ENCODE data around the gene LGALS13.
"Not testable (repeated sequence)": the region's sequence is repeated elsewhere in the genome, so short reads cannot be mapped to it uniquely, and the experiment has no call there.

The LGALS13 gene

GRCh38 chr19:39592381-39592780 lies 9.9 kb upstream of the LGALS13 start:
- Mint-ChIP-seq H3K4me3 (no peak overlapping the region), H3K36me3 (no peaks in the 10 kb centered on the region), H3K4me1 (no peaks in the 10 kb centered on the region), H3K27ac (no peak overlapping the region), H3K27me3 (no peaks in the 10 kb centered on the region), H3K9me3 (peaks cover 2% of the 10 kb centered on the region)
- CTCF ChIA-PET = no interaction called here
- no peak for DNase-seq

- Mint-ChIP-seq H3K9me3 (peaks cover 1% of the 10 kb centered on the region), H3K27me3 (no peaks in the 10 kb centered on the region), H3K36me3 (no peaks in the 10 kb centered on the region), H3K4me1 (no peaks in the 10 kb centered on the region), H3K4me3 (no peak overlapping the region), H3K27ac (no peak overlapping the region)
- CTCF ChIA-PET = no interaction called here
- no peak for DNase-seq
These were observed 6.4 kb upstream of the LGALS13 start for GRCh38 chr19:39595950-39596349.

- H3K4me3 Mint-ChIP-seq = no peak overlapping the region
- H3K27me3 Mint-ChIP-seq = no peaks in the 10 kb centered on the region
- H3K4me1 Mint-ChIP-seq = no peaks in the 10 kb centered on the region
- H3K36me3 Mint-ChIP-seq = no peaks in the 10 kb centered on the region
- no peak for DNase-seq
- H3K9me3 Mint-ChIP-seq = no peaks in the 10 kb centered on the region
- no peak overlapping the region for H3K27ac Mint-ChIP-seq
- CTCF ChIA-PET = interaction anchor here (1.2 kb wide), 1 partner anchor 8 kb away, joined by 3 read pairs; no protein-coding TSS in a partner anchor
These were observed 5.4 kb upstream of the LGALS13 start for GRCh38 chr19:39596911-39597310.

- no peaks in the 10 kb centered on the region for H3K27me3 Mint-ChIP-seq
- no peaks in the 10 kb centered on the region for H3K4me1 Mint-ChIP-seq
- no peaks in the 10 kb centered on the region for H3K36me3 Mint-ChIP-seq
- DNase-seq = peak; percentile 66
- no peak overlapping the region for H3K4me3 Mint-ChIP-seq
- CTCF ChIA-PET = no interaction called here
- H3K27ac Mint-ChIP-seq = no peak overlapping the region
- no peaks in the 10 kb centered on the region for H3K9me3 Mint-ChIP-seq
These were observed 3.2 kb upstream of the LGALS13 start for GRCh38 chr19:39599116-39599515.

- H3K27me3 Mint-ChIP-seq = peaks cover 5% of the 10 kb centered on the region
- no peak overlapping the region for H3K27ac Mint-ChIP-seq
- CTCF ChIA-PET = no interaction called here
- no peaks in the 10 kb centered on the region for H3K4me1 Mint-ChIP-seq
- no peaks in the 10 kb centered on the region for H3K9me3 Mint-ChIP-seq
- no peak overlapping the region for H3K4me3 Mint-ChIP-seq
- DNase-seq = no peak
- H3K36me3 Mint-ChIP-seq = no peaks in the 10 kb centered on the region
These were observed 1.5 kb downstream of the LGALS13 start for GRCh38 chr19:39603825-39604224.

GRCh38 chr19:39607021-39607420 lies 4.7 kb downstream of the LGALS13 start:
- no peaks in the 10 kb centered on the region for H3K36me3 Mint-ChIP-seq
- H3K9me3 Mint-ChIP-seq = no peaks in the 10 kb centered on the region
- H3K4me3 Mint-ChIP-seq = no peak overlapping the region
- DNase-seq = no peak
- no peaks in the 10 kb centered on the region for H3K4me1 Mint-ChIP-seq
- no peak overlapping the region for H3K27ac Mint-ChIP-seq
- H3K27me3 Mint-ChIP-seq = peaks cover 5% of the 10 kb centered on the region
- CTCF ChIA-PET = no interaction called here

- Mint-ChIP-seq H3K4me3 (no peak overlapping the region), H3K27ac (no peak overlapping the region), H3K27me3 (peaks cover 5% of the 10 kb centered on the region), H3K4me1 (no peaks in the 10 kb centered on the region), H3K9me3 (peaks cover 2% of the 10 kb centered on the region), H3K36me3 (no peaks in the 10 kb centered on the region)
- DNase-seq = no peak
- CTCF ChIA-PET = no interaction called here
These were observed 5.2 kb downstream of the LGALS13 start for GRCh38 chr19:39607561-39607960.

GRCh38 chr19:39613597-39613996 lies 11.3 kb downstream of the LGALS13 start:
- Mint-ChIP-seq H3K36me3 (no peaks in the 10 kb centered on the region), H3K27ac (no peak overlapping the region), H3K9me3 (peaks cover 10% of the 10 kb centered on the region), H3K27me3 (peaks cover 6% of the 10 kb centered on the region), H3K4me3 (no peak overlapping the region), H3K4me1 (peaks cover 1% of the 10 kb centered on the region)
- CTCF ChIA-PET = no interaction called here
- DNase-seq = no peak

- H3K27me3 Mint-ChIP-seq = peaks cover 23% of the 10 kb centered on the region
- no peak overlapping the region for H3K27ac Mint-ChIP-seq
- H3K4me1 Mint-ChIP-seq = peaks cover 2% of the 10 kb centered on the region
- CTCF ChIA-PET = no interaction called here
- no peaks in the 10 kb centered on the region for H3K36me3 Mint-ChIP-seq
- peaks cover 8% of the 10 kb centered on the region for H3K9me3 Mint-ChIP-seq
- DNase-seq = no peak
- H3K4me3 Mint-ChIP-seq = no peak overlapping the region
These were observed 15.4 kb downstream of the LGALS13 start for GRCh38 chr19:39617745-39618144.

- no peaks in the 10 kb centered on the region for H3K4me1 Mint-ChIP-seq
- peaks cover 28% of the 10 kb centered on the region for H3K27me3 Mint-ChIP-seq
- no peaks in the 10 kb centered on the region for H3K36me3 Mint-ChIP-seq
- H3K9me3 Mint-ChIP-seq = no peaks in the 10 kb centered on the region
- no peak overlapping the region for H3K4me3 Mint-ChIP-seq
- DNase-seq = no peak
- H3K27ac Mint-ChIP-seq = no peak overlapping the region
- CTCF ChIA-PET = no interaction called here
These were observed 21.6 kb downstream of the LGALS13 start for GRCh38 chr19:39623946-39624345.

GRCh38 chr19:39627631-39628030 lies 25.3 kb downstream of the LGALS13 start:
- DNase-seq, H3K9me3 Mint-ChIP-seq, H3K36me3 Mint-ChIP-seq, H3K4me3 Mint-ChIP-seq, H3K4me1 Mint-ChIP-seq, H3K27ac Mint-ChIP-seq: not testable (repeated sequence)
- CTCF ChIA-PET = interaction anchor here (0.6 to 1.7 kb wide), 6 partner anchors 75 to 187 kb away, joined by 3 to 6 read pairs (median 3); no protein-coding TSS in a partner anchor
- H3K27me3 Mint-ChIP-seq = peaks cover 23% of the 10 kb centered on the region

GRCh38 chr19:39631178-39631577 lies 28.9 kb downstream of the LGALS13 start:
- H3K9me3 Mint-ChIP-seq = no peaks in the 10 kb centered on the region
- H3K4me1 Mint-ChIP-seq = no peaks in the 10 kb centered on the region
- H3K4me3 Mint-ChIP-seq = no peak overlapping the region
- no peak for DNase-seq
- no peak overlapping the region for H3K27ac Mint-ChIP-seq
- H3K27me3 Mint-ChIP-seq = peaks cover 14% of the 10 kb centered on the region
- CTCF ChIA-PET = interaction anchor here (0.5 kb wide), 1 partner anchor 103 kb away, joined by 4 read pairs; no protein-coding TSS in a partner anchor
- no peaks in the 10 kb centered on the region for H3K36me3 Mint-ChIP-seq

- CTCF ChIA-PET = no interaction called here
- H3K27me3 Mint-ChIP-seq = peaks cover 11% of the 10 kb centered on the region
- no peaks in the 10 kb centered on the region for H3K4me1 Mint-ChIP-seq
- no peak for DNase-seq
- no peaks in the 10 kb centered on the region for H3K36me3 Mint-ChIP-seq
- H3K27ac Mint-ChIP-seq = no peak overlapping the region
- no peak overlapping the region for H3K4me3 Mint-ChIP-seq
- no peaks in the 10 kb centered on the region for H3K9me3 Mint-ChIP-seq
These were observed 29.3 kb downstream of the LGALS13 start for GRCh38 chr19:39631626-39632025.

- no peaks in the 10 kb centered on the region for H3K4me1 Mint-ChIP-seq
- H3K27ac Mint-ChIP-seq = no peak overlapping the region
- H3K27me3 Mint-ChIP-seq = peaks cover 29% of the 10 kb centered on the region
- CTCF ChIA-PET = no interaction called here
- no peaks in the 10 kb centered on the region for H3K9me3 Mint-ChIP-seq
- H3K36me3 Mint-ChIP-seq = no peaks in the 10 kb centered on the region
- H3K4me3 Mint-ChIP-seq = no peak overlapping the region
- no peak for DNase-seq
These were observed 35.6 kb downstream of the LGALS13 start for GRCh38 chr19:39637891-39638290.

- H3K9me3 Mint-ChIP-seq = no peaks in the 10 kb centered on the region
- H3K4me1 Mint-ChIP-seq = no peaks in the 10 kb centered on the region
- no peak for DNase-seq
- peaks cover 29% of the 10 kb centered on the region for H3K27me3 Mint-ChIP-seq
- no peak overlapping the region for H3K4me3 Mint-ChIP-seq
- CTCF ChIA-PET = no interaction called here
- no peaks in the 10 kb centered on the region for H3K36me3 Mint-ChIP-seq
- no peak overlapping the region for H3K27ac Mint-ChIP-seq
These were observed 39.4 kb downstream of the LGALS13 start for GRCh38 chr19:39641773-39642172.

- Mint-ChIP-seq H3K4me1 (no peaks in the 10 kb centered on the region), H3K36me3 (no peaks in the 10 kb centered on the region), H3K27me3 (peaks cover 15% of the 10 kb centered on the region), H3K27ac (no peak overlapping the region), H3K4me3 (no peak overlapping the region), H3K9me3 (no peaks in the 10 kb centered on the region)
- DNase-seq = no peak
- CTCF ChIA-PET = no interaction called here
These were observed 41.3 kb downstream of the LGALS13 start for GRCh38 chr19:39643591-39643990.
